GM10266 (cell line): ENCODE data around the gene PCDH9.

Experiments used
- DNase-seq: peaks from one replicate; pipeline ENCODE4 v3.0.0; 2012; ENCODE audit errors: extremely low spot score
- TF ChIP-seq, protein P1 (sequence below): IDR thresholded peaks from 2 replicates; pipeline ENCODE4 v1.5.1; 2012; ENCODE audit warnings: mild to moderate bottlenecking, low read depth; ENCODE audit not compliant: control insufficient read depth, insufficient read depth; ENCODE audit errors: missing control alignments

Gene PCDH9

GRCh38 chr13:67015976-67016600 is 214.0 kb downstream of the PCDH9 start:
- DNase-seq: no peak
- TF ChIP-seq, protein P1, sequence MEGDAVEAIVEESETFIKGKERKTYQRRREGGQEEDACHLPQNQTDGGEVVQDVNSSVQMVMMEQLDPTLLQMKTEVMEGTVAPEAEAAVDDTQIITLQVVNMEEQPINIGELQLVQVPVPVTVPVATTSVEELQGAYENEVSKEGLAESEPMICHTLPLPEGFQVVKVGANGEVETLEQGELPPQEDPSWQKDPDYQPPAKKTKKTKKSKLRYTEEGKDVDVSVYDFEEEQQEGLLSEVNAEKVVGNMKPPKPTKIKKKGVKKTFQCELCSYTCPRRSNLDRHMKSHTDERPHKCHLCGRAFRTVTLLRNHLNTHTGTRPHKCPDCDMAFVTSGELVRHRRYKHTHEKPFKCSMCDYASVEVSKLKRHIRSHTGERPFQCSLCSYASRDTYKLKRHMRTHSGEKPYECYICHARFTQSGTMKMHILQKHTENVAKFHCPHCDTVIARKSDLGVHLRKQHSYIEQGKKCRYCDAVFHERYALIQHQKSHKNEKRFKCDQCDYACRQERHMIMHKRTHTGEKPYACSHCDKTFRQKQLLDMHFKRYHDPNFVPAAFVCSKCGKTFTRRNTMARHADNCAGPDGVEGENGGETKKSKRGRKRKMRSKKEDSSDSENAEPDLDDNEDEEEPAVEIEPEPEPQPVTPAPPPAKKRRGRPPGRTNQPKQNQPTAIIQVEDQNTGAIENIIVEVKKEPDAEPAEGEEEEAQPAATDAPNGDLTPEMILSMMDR: no peak

DNA sequence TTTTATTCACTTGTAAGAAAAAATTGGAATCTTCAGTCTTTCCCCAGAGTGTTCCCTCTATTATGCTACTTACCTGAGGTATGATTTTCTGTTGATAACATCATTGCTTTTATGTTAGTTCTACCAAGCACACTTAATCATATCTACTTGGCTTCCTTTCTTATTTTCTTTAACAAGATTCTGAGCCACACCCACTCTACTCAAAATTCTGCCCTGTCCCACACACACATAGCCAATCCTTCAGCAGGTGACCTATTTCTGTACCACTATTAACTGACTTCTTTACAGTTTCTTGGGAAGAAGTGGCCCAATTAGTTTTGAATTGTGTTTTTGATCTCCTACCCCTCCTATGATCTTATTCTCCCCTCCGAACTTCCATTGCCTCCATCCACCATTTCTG is 215.7 kb downstream of the PCDH9 start:
- TF ChIP-seq, protein P1: no peak
- no peak for DNase-seq

DNA sequence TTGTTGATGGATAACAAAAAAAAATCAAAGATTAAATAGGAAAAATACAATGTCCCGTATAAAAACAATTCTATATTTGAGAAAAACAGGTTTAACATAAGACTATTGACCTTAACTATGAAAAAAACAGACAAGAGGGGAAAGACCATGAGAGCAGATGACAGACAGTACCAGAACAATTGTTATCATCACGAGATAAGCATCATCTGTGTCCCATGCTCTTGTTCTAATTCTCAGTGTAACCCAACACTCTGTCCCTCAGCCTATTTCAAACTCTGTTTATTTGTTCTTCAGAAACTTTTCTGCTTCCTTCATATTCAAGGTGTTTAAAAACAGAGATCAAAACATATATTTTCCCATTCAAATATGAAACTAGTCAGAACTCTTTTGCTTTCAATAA is 216.4 kb downstream of the PCDH9 start:
- no peak for DNase-seq
- TF ChIP-seq, protein P1: no peak

- no peak for DNase-seq
- TF ChIP-seq, protein P1: no peak
These were observed 222.0 kb downstream of the PCDH9 start for GRCh38 chr13:67008075-67008668.

GRCh38 chr13:67004511-67004910 is 225.6 kb downstream of the PCDH9 start:
- TF ChIP-seq, protein P1: no peak

DNA sequence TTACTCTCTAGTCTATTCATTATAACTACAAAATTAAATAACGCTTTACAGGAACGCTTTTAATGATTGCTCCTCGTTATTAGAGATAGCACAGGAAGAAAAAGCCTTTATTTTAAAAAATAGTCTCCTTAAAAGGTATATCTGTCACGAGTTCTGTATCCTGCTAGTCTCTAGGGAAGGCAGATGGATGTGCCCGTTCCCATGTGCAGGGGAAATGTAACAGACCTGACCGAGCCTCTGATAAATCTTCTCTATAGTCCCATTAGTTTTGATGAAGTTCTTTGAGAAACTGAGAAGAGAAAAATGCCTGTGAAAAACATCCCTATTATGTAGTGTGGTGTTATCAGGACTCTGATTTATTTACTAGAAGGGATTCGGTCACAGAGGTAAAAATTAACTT is 226.4 kb downstream of the PCDH9 start:
- TF ChIP-seq, protein P1: no peak
- no peak for DNase-seq

More at GRCh38 chr13:67004511-67004910, 225.6 kb downstream of the PCDH9 start:
- no peak for DNase-seq

- TF ChIP-seq, protein P1: no peak
- DNase-seq: no peak
These were observed 228.8 kb downstream of the PCDH9 start for GRCh38 chr13:67001363-67001762.
